OCI-LY1 (cell line): ENCODE results near the gene TMEM44.

Experiments used
- H2AFZ ChIP-seq: fragments of 200-600 bp; sonication (generic), shearing (Covaris generic); 2 replicates; pipeline ENCODE4 v1.6.0; 2014; ENCODE audit warnings: antibody characterized with exemption, mild to moderate bottlenecking, low read length
- H3F3A ChIP-seq: fragments of 200-600 bp; sonication (generic), shearing (Covaris generic); 2 replicates; pipeline ENCODE4 v1.6.0; 2014; ENCODE audit warnings: mild to moderate bottlenecking, antibody characterized with exemption, low read length, moderate library complexity; ENCODE audit not compliant: insufficient read depth
- H3K27ac ChIP-seq: fragments of 200-600 bp; sonication (generic); 2 replicates; pipeline ENCODE4 v1.5.1; 2014; ENCODE audit warnings: low read length, mixed run types, mild to moderate bottlenecking, low read depth; ENCODE audit not compliant: poor library complexity, severe bottlenecking
- H3K27me3 ChIP-seq: fragments of 200-600 bp; sonication (generic); 2 replicates; pipeline ENCODE4 v1.6.0; 2014; ENCODE audit warnings: antibody characterized with exemption, mild to moderate bottlenecking, low read length, moderate library complexity; ENCODE audit not compliant: insufficient read depth
- H3K36me3 ChIP-seq: fragments of 200-600 bp; sonication (generic); 2 replicates; pipeline ENCODE4 v1.6.1; 2014; ENCODE audit warnings: mild to moderate bottlenecking, antibody characterized with exemption, low read length, moderate library complexity, mixed read lengths; ENCODE audit not compliant: insufficient read depth
- H3K4me1 ChIP-seq: fragments of 200-600 bp; sonication (generic); 2 replicates; pipeline ENCODE4 v1.5.1; 2014; ENCODE audit warnings: mild to moderate bottlenecking, low read length, moderate library complexity; ENCODE audit not compliant: insufficient read depth, severe bottlenecking
- H3K4me2 ChIP-seq: fragments of 200-600 bp; sonication (generic), shearing (Covaris generic); 2 replicates; pipeline ENCODE4 v1.6.1; 2014; ENCODE audit warnings: low read length
- H3K4me3 ChIP-seq: fragments of 200-600 bp; sonication (generic); 2 replicates; pipeline ENCODE4 v1.5.1; 2014; ENCODE audit warnings: low read length, low read depth, mild to moderate bottlenecking, mixed read lengths; ENCODE audit not compliant: poor library complexity, severe bottlenecking
- H3K79me2 ChIP-seq: fragments of 200-600 bp; shearing (Covaris generic); 2 replicates; pipeline ENCODE4 v1.6.1; 2016; ENCODE audit warnings: mixed run types, low read length, mixed read lengths; ENCODE audit not compliant: insufficient read depth
- H3K9ac ChIP-seq: fragments of 200-600 bp; sonication (generic), shearing (Covaris generic); 2 replicates; pipeline ENCODE4 v1.6.1; 2014; ENCODE audit warnings: mild to moderate bottlenecking, low read length, mixed read lengths
- H3K9me2 ChIP-seq: fragments of 200-600 bp; sonication (generic), shearing (Covaris generic); 2 replicates; pipeline ENCODE4 v1.6.1; 2014; ENCODE audit warnings: low read depth, mild to moderate bottlenecking, low read length, mixed read lengths
- H3K9me3 ChIP-seq: fragments of 200-600 bp; shearing (Covaris generic); 2 replicates; pipeline ENCODE4 v1.6.1; 2014; ENCODE audit warnings: low read length, mixed read lengths
- H4K20me1 ChIP-seq: fragments of 200-600 bp; sonication (generic), shearing (Covaris generic); 2 replicates; pipeline ENCODE4 v1.6.0; 2016; ENCODE audit warnings: mild to moderate bottlenecking, low read length; ENCODE audit not compliant: insufficient read depth
- CTCF ChIP-seq: fragments of 200-600 bp; sonication (generic), shearing (Covaris generic); IDR thresholded peaks from 2 replicates; pipeline ENCODE4 v1.5.1; 2017; ENCODE audit warnings: mild to moderate bottlenecking, antibody characterized with exemption, low read length, moderate library complexity, mixed read lengths
- EZH2 ChIP-seq: fragments of 200-600 bp; sonication (generic), shearing (Covaris generic); IDR thresholded peaks from 2 replicates; pipeline ENCODE4 v1.8.0; 2017; ENCODE audit warnings: borderline replicate concordance, mixed run types, mild to moderate bottlenecking, antibody characterized with exemption, low read length, moderate library complexity, mixed read lengths

Gene TMEM44

GRCh38 chr3:194604126-194604525 is 29.1 kb downstream of the TMEM44 start:
- no peaks in the 10 kb centered on the region for H3K79me2 ChIP-seq
- H4K20me1 ChIP-seq, result no peaks in the 10 kb centered on the region
- H3K27me3 ChIP-seq, result no peaks in the 10 kb centered on the region
- H3K9me2 ChIP-seq, result no peaks in the 10 kb centered on the region
- no peak overlapping the region for H3K27ac ChIP-seq
- no peak overlapping the region for H2AFZ ChIP-seq
- H3K36me3 ChIP-seq, result peaks cover 13% of the 10 kb centered on the region; the same call in 1 of the 2 replicates
- no peak overlapping the region for H3K9ac ChIP-seq
- H3F3A ChIP-seq, result no peaks in the 10 kb centered on the region
- TF ChIP-seq CTCF (no peak), EZH2 (no peak)
- no peak overlapping the region for H3K4me3 ChIP-seq
- H3K4me1 ChIP-seq, result no peaks in the 10 kb centered on the region
- H3K4me2 ChIP-seq, result no peak overlapping the region
- no peaks in the 10 kb centered on the region; the same call in 1 of the 2 replicates for H3K9me3 ChIP-seq

GRCh38 chr3:194602669-194603171 is 30.5 kb downstream of the TMEM44 start:
- H3K9me3 ChIP-seq, result no peaks in the 10 kb centered on the region; the same call in 1 of the 2 replicates
- no peak overlapping the region for H3K4me2 ChIP-seq
- H3K9ac ChIP-seq, result no peak overlapping the region
- no peaks in the 10 kb centered on the region for H4K20me1 ChIP-seq
- no peaks in the 10 kb centered on the region for H3K27me3 ChIP-seq
- H3K36me3 ChIP-seq, result peaks cover 13% of the 10 kb centered on the region; the same call in 1 of the 2 replicates
- H3K27ac ChIP-seq, result no peak overlapping the region
- H2AFZ ChIP-seq, result no peak overlapping the region
- H3K4me1 ChIP-seq, result no peaks in the 10 kb centered on the region
- H3K4me3 ChIP-seq, result no peak overlapping the region
- H3K9me2 ChIP-seq, result no peaks in the 10 kb centered on the region
- no peaks in the 10 kb centered on the region for H3K79me2 ChIP-seq
- no peak for TF ChIP-seq CTCF
- TF ChIP-seq EZH2, result no peak
- H3F3A ChIP-seq, result no peaks in the 10 kb centered on the region

GRCh38 chr3:194598771-194599557 is 34.3 kb downstream of the TMEM44 start:
- no peak for TF ChIP-seq EZH2
- TF ChIP-seq CTCF, result no peak
- Histone ChIP-seq H3K9ac (no peak overlapping the region), H3F3A (no peaks in the 10 kb centered on the region), H4K20me1 (no peaks in the 10 kb centered on the region), H3K9me3 (no peaks in the 10 kb centered on the region), H3K36me3 (no peaks in the 10 kb centered on the region), H3K4me3 (no peak overlapping the region), H3K9me2 (no peaks in the 10 kb centered on the region), H3K4me2 (no peak overlapping the region), H3K79me2 (no peaks in the 10 kb centered on the region), H3K27me3 (no peaks in the 10 kb centered on the region), H3K4me1 (peaks cover 4% of the 10 kb centered on the region), H3K27ac (no peak overlapping the region), H2AFZ (no peak overlapping the region)
